Spleen (tissue), 11 donors: ENCODE data around the gene MCC. TPM values are rescaled to one million over a fixed set of nuclear protein-coding genes. Genes with fewer than 3 reads are reported as not detected.

Experiments used
- DNase-seq: peaks from one replicate; pipeline ENCODE4 v3.0.0-alpha.2; 2020
- H3K27ac ChIP-seq, 8 donors: fragments of 200-600 bp; sonication (generic) in 7 of 8; 1 replicate in 4 of 8; 2 replicates in 4 of 8; pipeline versions ENCODE4 v1.5.0 to v1.8.0; 2016 to 2021; ENCODE audit warnings: inconsistent platforms in 4 of 8, mild to moderate bottlenecking in 4 of 8, moderate library complexity in 1 of 8
- H3K27me3 ChIP-seq, 7 donors: fragments of 200-600 bp; sonication (generic) in 6 of 7; replicated peaks in 1 of 7; 1 replicate in 4 of 7; 2 replicates in 3 of 7; pipeline versions ENCODE4 v1.5.0 to v1.8.0; 2016 to 2021; ENCODE audit warnings: inconsistent platforms in 3 of 7, mild to moderate bottlenecking in 1 of 7
- H3K36me3 ChIP-seq, 6 donors: fragments of 200-600 bp; sonication (generic) in 5 of 6; 1 replicate in 4 of 6; 2 replicates in 2 of 6; pipeline versions ENCODE4 v1.5.0 to v1.8.0; 2016 to 2021; ENCODE audit warnings: inconsistent platforms in 2 of 6
- H3K4me1 ChIP-seq, 6 donors: fragments of 200-600 bp; sonication (generic) in 5 of 6; 1 replicate in 3 of 6; 2 replicates in 3 of 6; pipeline versions ENCODE4 v1.5.0 to v1.8.0; 2016 to 2021; ENCODE audit warnings: inconsistent platforms in 3 of 6
- H3K4me3 ChIP-seq, 8 donors: fragments of 200-600 bp; sonication (generic) in 7 of 8; 1 replicate in 4 of 8; 2 replicates in 4 of 8; pipeline versions ENCODE4 v1.5.0 to v1.8.0; 2016 to 2021; ENCODE audit warnings: inconsistent platforms in 4 of 8, mild to moderate bottlenecking in 4 of 8, moderate library complexity in 2 of 8
- H3K9me3 ChIP-seq, 8 donors: fragments of 200-600 bp; sonication (generic) in 7 of 8; 1 replicate in 4 of 8; 2 replicates in 4 of 8; pipeline versions ENCODE4 v1.5.0 to v1.8.0; 2016 to 2021; ENCODE audit warnings: inconsistent platforms in 4 of 8
- POLR2A ChIP-seq, 3 donors: fragments of 450-650 bp; IDR thresholded peaks; one replicate each; pipeline ENCODE4 v1.5.1; 2017; ENCODE audit warnings: antibody characterized with exemption in 3 of 3, mild to moderate bottlenecking in 1 of 3
- POLR2AphosphoS5 ChIP-seq, 3 donors: sonication (generic); formaldehyde crosslinking; IDR thresholded peaks; one replicate each; pipeline ENCODE4 v1.5.1; 2017; ENCODE audit warnings: antibody characterized with exemption in 3 of 3
- WGBS, 5 donors: extraction: QIAGEN DNeasy Blood & Tissue Kit in 3 of 5; methylation state at CpG; one replicate each; pipeline versions ENCODE4 v1.1.5 to v1.1.7; 2013 to 2018; 5-methylcytosine and 5-hydroxymethylcytosine counted together
- intact Hi-C: fragments of 100-400 bp; cut with DNase I; formaldehyde crosslinking; loops from one replicate; pipeline ENCODE4 v1.15.0; 2023; ENCODE audit warnings: low total_unique reads
- polyA plus RNA-seq, 3 donors: library from polyadenylated mRNA; stranded (reverse); fragments of 200-250 nt; gene quantifications; one replicate each; pipeline ENCODE4 v1.2.1, GENCODE V29; 2013
- total RNA-seq, 7 donors: library from RNA; depleted of rRNA in 3 of 7; stranded (reverse); fragments of >200 nt in 3 of 7; fragmentation: NEBNext Ultra II Directional in 4 of 7; extraction: Animal tissue kit (Norgen Biotek cat#: 25700) in 4 of 7; gene quantifications; one replicate each; pipeline versions ENCODE4 v1.1.0 to v1.2.1, GENCODE V29; 2016 to 2021
- TF ChIP-seq, protein P1 (sequence below), 11 experiments: fragments of 200-600 bp in 7 of 11; fragments of 450-650 bp in 4 of 11; sonication (generic) in 4 of 11; IDR thresholded peaks in 8 of 11; conservative IDR thresholded peaks in 3 of 11; 1 replicate in 7 of 11; 2 replicates in 4 of 11; pipeline versions ENCODE4 v1.4.0 to v1.8.0; 2016 to 2021; ENCODE audit warnings: antibody characterized with exemption in 11 of 11, inconsistent platforms in 4 of 11, mild to moderate bottlenecking in 1 of 11
- donor health status: healthy with polysubstance abuse.
- donor health status: DM: no; HTN: no; CAD: no; lungs with moderate emphysema.
- donor health status: DM: no; HTN: no; CAD: no.
- donor health status: Bipolar disorder and iron deficiency.
- donor health status: healthy.
- donor health status: DM: no; HTN: no; CAD: no.
- donor health status: DM: yes; HTN: yes; CAD: no.

MCC gene
- total and polyA plus RNA-seq, 10 donors, result 1.3 to 32.8 (median 15.8) TPM

DNA sequence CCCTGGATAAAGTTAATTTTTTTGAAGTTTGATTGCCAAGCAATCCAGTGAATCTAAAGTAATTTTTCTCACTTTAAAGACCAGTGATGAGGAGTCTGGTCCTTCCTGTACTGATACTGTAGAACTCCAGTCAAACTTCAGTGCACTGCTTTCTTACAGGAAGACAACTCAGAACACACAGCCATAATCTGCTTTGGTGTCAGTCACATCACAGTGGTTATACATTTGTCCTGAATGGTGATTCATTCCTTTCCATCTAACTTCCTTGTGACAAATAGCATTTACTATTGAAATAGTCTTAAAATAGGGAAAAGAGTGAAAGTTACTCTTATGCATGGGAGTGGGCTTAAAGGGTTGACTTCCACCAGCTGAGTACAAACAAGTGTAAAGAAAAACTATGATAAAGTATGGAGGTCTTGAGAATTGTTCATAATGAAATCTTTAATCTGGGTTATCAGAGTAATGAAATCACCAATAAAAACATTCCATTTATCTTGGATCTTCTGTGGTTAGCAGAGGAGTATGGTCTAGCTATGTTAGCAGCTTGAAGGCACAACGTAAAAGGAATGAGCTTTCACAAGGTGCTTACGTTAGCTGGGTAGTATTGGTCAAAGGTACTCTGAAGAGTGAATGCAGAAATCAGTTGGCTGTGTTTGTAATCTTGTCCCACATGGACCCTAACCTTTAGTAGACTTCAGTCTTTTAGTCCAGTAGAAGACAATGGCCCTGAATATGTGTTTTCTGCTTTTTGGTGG lies 470.2 kb downstream of the MCC start:
- no peak for DNase-seq
- H3K9me3 ChIP-seq, result no peaks in the 10 kb centered on the region
- no peaks in the 10 kb centered on the region for H3K27me3 ChIP-seq
- WGBS, 5 donors, result 93 to 97% (median 95%) methylated on average over 2 of the region's 2 CpGs
- TF ChIP-seq, protein P1, sequence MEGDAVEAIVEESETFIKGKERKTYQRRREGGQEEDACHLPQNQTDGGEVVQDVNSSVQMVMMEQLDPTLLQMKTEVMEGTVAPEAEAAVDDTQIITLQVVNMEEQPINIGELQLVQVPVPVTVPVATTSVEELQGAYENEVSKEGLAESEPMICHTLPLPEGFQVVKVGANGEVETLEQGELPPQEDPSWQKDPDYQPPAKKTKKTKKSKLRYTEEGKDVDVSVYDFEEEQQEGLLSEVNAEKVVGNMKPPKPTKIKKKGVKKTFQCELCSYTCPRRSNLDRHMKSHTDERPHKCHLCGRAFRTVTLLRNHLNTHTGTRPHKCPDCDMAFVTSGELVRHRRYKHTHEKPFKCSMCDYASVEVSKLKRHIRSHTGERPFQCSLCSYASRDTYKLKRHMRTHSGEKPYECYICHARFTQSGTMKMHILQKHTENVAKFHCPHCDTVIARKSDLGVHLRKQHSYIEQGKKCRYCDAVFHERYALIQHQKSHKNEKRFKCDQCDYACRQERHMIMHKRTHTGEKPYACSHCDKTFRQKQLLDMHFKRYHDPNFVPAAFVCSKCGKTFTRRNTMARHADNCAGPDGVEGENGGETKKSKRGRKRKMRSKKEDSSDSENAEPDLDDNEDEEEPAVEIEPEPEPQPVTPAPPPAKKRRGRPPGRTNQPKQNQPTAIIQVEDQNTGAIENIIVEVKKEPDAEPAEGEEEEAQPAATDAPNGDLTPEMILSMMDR (IDR thresholded peaks at IDR 0.05 in 8 of 11, conservative IDR thresholded peaks at IDR 0.05 in 3 of 11), result no peak
- no peak for TF ChIP-seq POLR2A (IDR thresholded peaks at IDR 0.05)
- no peak for TF ChIP-seq POLR2AphosphoS5 (IDR thresholded peaks at IDR 0.05)
- H3K36me3 ChIP-seq, result peaks cover 2 to 97% (median 20%) of the 10 kb centered on the region in 6 donors
- H3K4me1 ChIP-seq, result peaks cover 8 to 26% (median 16%) of the 10 kb centered on the region in 6 donors
- intact Hi-C loops, result no loop called here
- H3K27ac ChIP-seq, result no peak overlapping the region
- no peak overlapping the region for H3K4me3 ChIP-seq

DNA sequence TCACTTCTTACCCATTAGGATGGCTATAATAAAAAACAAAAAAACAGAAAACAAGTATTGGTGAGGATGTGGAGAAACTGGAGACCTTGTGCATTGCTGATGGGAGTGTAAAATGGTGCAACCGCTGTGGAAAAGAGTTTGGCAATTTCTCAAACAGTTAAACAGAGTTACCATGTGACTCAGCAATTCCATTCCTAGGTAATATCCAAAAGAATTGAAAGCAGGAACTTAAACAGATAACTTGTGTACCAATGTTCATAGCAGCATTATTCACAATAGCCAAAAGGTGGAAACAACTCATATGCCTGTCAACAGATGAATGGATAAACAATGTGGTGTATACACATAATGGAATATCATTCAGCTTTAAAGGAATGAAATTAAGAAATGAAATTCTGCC lies 482.8 kb downstream of the MCC start:
- Histone ChIP-seq H3K4me1 (peaks cover 0 to 6% (median 0%) of the 10 kb centered on the region in 6 donors), H3K9me3 (no peaks in the 10 kb centered on the region), H3K27me3 (no peaks in the 10 kb centered on the region), H3K27ac (no peak overlapping the region), H3K4me3 (no peak overlapping the region), H3K36me3 (peaks cover 0 to 100% (median 79%) of the 10 kb centered on the region in 6 donors)
- WGBS, 5 donors, result 57 to 86% (median 80%) methylated on average over 1 of the region's 1 CpG
- no peak for TF ChIP-seq POLR2AphosphoS5 (IDR thresholded peaks at IDR 0.05)
- DNase-seq, result no peak
- intact Hi-C loops, result loop anchor here (10.0 kb wide), 1 partner anchor 599 kb away; no protein-coding TSS in a partner anchor

DNA sequence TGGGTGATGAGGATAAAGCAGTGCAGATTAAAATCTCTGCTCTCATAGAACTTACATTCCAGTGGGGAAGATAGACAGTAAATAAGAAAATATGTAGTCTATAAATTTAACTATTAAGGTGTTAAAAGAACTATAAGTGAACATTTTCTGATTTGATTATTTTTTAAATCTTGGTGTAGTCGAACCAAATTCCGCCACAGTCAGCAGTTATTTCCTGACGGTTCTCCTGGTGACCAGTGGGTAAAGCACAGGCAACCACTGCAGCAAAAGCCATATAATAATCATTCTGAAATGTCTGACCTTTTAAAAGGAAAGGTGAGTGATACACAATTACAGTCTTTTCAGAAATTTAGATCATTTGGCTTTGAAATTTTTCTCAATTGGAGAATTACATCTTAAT lies 484.5 kb downstream of the MCC start:
- 75 to 88% (median 83%) methylated on average over 3 of the region's 3 CpGs for WGBS, 5 donors
- TF ChIP-seq, protein P1 (IDR thresholded peaks at IDR 0.05 in 8 of 11, conservative IDR thresholded peaks at IDR 0.05 in 3 of 11), result no peak
- no peak for TF ChIP-seq POLR2A (IDR thresholded peaks at IDR 0.05)
- TF ChIP-seq POLR2AphosphoS5 (IDR thresholded peaks at IDR 0.05), result no peak
- no peak for DNase-seq
- H3K36me3 ChIP-seq, result peaks cover 0 to 100% (median 72%) of the 10 kb centered on the region in 6 donors
- H3K27ac ChIP-seq, result no peak overlapping the region
- H3K4me1 ChIP-seq, result peaks cover 0 to 6% (median 0%) of the 10 kb centered on the region in 6 donors
- no peaks in the 10 kb centered on the region for H3K27me3 ChIP-seq
- intact Hi-C loops, result loop anchor here (10.0 kb wide), 1 partner anchor 601 kb away; no protein-coding TSS in a partner anchor
- no peaks in the 10 kb centered on the region for H3K9me3 ChIP-seq
- H3K4me3 ChIP-seq, result no peak overlapping the region

DNA sequence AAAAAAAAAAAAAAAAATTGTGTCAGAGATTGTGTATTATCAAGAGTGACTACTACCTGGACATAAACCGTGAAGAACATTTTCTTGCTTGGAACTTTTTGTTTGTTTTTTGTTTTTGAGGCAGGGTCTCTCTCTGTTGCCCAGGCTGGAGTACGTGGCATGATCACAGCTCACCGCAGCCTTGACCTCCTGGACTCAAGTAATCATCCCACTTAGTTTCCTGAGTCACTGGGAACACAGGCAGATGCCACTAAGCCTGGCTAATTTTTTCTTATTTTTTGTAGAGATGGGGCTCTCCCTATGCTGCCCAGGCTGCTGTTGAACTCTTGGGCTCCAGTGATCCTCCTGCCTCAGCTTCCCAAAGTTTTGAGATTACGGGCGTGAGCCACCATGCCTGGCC lies 485.8 kb downstream of the MCC start:
- peaks cover 0 to 19% (median 2%) of the 10 kb centered on the region in 6 donors for H3K4me1 ChIP-seq
- WGBS, 5 donors, result 87 to 97% (median 95%) methylated on average over 5 of the region's 5 CpGs
- no peaks in the 10 kb centered on the region for H3K27me3 ChIP-seq
- no peak for DNase-seq
- intact Hi-C loops, result loop anchor here (10.0 kb wide), 1 partner anchor 602 kb away; no protein-coding TSS in a partner anchor
- peaks cover 0 to 100% (median 64%) of the 10 kb centered on the region in 6 donors for H3K36me3 ChIP-seq
- no peak overlapping the region for H3K27ac ChIP-seq
- no peak overlapping the region for H3K4me3 ChIP-seq
- no peaks in the 10 kb centered on the region for H3K9me3 ChIP-seq
- no peak for TF ChIP-seq POLR2AphosphoS5 (IDR thresholded peaks at IDR 0.05)
- TF ChIP-seq, protein P1 (IDR thresholded peaks at IDR 0.05 in 8 of 11, conservative IDR thresholded peaks at IDR 0.05 in 3 of 11), result no peak
- no peak for TF ChIP-seq POLR2A (IDR thresholded peaks at IDR 0.05)
